Medulla oblongata (tissue), 1 donor: ENCODE measurements around the gene CD200R1.

Source experiments
- DNase-seq: peaks from one replicate; pipeline ENCODE4 v3.0.0-alpha.2; 2015; ENCODE audit errors: extremely low spot score

The CD200R1 gene, protein sequence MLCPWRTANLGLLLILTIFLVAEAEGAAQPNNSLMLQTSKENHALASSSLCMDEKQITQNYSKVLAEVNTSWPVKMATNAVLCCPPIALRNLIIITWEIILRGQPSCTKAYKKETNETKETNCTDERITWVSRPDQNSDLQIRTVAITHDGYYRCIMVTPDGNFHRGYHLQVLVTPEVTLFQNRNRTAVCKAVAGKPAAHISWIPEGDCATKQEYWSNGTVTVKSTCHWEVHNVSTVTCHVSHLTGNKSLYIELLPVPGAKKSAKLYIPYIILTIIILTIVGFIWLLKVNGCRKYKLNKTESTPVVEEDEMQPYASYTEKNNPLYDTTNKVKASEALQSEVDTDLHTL

DNA sequence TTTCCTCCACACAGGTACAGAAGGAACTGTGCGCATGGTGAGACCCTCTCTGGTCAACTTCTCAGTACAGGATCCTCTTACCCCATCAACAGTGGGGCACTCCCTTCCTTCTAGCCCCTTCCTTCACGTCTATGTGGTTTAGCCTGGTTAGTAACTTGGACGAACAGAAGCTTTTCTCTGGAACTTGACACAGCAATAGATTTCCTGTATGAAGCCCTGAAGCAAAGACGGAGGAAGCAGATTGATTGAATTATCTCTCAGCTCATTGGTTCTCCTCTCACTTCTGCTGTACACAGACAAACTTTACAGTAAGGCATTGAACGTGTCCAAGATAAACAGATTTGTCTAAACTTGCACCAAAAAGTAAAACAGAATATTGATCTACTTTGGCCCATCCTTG is at the start of gene CD200R1:
Gene CD200R1 (minus strand): TSS at position 210 of the 400 bp plus-strand sequence. CDS start 246 bp downstream, outside the sequence.
- DNase-seq: no peak

DNA sequence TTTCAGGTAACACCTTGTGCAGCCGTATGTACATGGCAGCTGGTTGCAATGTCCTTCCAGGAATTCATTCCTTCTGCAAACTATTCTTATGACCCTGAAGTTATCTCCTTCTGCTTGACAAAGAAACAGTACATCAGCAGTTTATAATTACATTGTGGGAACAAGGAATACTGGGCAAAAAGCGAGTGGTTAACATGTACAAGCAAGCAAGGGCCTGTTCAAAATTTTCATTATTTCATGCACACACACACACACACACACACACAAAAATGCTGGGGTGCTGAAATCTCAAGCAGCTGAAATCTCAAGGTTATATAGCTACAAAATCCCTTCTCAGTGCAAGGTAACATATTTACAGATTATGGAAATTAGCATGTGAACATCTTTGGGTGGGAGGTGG is 46.6 kb upstream of the CD200R1 start:
- no peak for DNase-seq

DNA sequence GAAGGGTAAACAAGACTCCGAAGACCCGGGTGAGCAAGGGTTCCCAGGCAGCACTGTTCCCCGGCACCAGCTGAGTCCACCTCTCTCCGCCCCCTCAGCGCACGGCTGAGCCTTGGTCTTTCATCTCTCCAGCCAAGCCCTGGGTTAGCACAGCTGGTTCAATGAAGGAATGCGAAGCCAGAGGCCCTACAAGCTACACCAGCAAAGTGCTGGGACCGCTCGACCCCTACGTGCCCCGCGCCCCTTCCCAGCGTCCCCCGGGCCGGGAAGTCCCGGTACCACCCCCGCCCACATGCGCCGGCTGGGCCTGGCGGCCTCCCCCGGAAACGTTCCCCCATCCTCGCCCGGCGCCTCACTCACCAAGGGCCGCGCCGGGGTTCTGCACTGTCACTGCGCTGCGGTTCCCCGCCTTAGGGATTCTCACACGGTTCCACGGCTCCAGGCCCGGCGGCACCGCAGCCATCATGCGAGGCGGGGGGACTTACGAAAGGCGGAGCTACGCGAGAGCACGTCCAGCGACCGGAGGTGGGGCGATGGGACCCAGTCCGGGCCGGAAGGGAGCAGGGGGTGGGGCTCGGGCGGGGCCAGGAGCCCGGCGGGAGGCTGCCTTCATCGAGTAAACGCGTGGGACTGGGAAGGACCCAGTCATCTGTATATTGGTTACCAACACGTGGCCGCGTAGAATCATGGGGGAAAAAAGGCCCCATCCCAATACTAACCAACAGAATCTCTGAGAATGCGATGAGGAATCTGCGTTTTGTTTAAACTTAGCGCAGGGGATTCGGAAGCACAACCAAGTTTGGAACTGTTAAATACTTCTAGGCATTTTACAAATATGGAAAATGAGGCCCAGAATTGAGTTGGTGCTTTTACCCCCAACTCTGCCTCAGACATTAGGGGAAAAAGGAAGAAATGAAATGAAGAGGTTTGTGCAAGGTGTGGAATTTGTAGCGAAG is 44.6 kb upstream of the CD200R1 start:
- peak; percentile 92 for DNase-seq

DNA sequence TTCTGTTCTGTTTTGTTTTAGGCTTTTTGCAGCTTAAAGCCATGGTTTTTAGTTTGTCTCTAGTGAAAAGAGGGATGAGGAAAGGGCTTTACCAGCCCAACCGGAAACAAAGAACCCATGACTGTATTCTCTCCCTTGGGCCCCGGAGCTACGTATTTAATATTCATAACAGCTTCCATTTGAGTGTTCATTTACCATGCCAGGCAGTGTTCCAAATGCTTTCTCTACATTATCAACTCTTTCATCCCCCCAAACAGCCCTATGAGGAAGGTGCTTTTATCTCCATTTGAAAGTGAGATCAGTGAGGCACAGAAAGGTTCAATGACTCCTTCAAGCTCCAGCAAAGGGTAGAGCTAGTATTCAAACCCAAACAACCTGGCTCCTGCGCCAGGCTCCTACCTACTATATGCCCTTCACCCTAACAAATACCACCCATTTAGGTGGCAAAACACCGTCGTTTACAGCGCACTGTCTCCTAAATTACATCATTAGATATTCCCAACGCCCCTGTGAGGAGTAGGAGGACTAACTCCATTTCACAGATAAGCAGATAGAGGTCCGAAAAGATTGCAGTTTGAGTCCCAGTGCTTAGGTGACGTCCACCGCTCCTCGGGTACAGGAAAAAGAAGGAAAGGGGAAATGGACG is 43.8 kb upstream of the CD200R1 start:
- DNase-seq: peak; percentile 29

DNA sequence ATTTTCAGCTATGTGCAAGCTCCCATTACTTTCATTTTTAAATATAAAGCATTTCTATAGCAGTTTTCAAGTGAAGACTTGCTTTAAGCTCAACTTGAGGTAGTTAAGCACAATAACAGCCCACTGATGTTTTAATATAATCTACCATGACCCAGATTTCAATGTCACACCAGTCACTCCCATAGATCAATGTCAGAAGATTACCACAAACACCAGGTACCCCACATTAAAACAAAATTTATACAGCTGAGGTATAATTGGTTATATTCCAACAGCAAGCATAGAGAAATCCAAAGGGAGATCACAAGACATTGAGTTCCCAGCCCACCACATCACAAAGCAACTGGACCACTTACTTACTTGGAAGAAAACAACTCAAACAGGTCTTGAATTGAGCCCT is 38.7 kb upstream of the CD200R1 start:
- no peak for DNase-seq

DNA sequence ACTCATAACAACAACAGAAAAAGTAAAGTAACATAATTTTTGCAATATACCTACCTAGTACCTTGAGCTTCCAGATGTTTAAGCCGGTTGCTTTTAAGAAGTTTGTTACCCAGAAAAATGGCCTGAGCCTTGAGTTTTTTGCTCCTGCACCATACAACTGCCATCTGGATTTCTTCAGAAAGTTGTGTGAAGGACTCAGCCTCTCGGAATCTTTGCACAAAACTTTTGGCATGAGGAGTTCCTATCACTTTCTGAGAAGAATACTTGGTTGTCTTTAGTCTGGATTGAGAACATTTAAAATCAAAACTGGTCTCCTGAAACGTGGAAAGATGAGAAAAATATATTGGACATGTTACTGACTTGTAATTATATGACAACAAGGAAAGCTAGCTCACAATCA is 33.2 kb upstream of the CD200R1 start:
- no peak for DNase-seq

DNA sequence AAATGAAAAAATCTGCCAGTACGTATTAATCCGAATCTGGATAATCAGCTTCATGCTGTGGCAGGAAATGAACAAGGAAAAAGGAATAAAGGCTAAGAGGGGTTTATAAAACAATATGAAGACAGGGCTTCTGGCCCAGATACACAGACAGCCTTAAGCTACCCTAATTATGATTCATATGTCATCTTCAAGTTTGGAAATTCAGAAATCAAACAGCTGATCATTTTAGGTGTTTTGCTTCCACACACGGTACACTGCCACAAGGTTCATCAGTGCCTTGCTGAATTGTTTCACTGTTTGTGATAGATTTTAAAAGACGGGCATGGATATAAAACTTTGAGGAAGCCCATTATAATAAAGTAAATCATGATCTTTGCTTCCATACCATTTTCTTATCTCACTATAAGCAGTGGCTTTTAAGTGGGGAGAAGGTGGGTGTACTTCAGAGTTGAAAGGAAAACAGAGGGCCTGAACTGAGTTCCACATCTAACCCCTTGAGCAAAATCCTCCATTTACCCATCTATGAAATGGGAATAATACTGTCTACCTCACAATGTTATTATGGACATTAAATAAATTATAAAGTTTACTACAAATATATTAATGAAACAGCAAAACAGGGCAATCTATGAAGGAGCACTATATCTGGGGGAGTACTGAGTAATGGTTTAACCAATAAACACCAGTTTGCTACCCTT is 31.6 kb upstream of the CD200R1 start:
- no peak for DNase-seq

DNA sequence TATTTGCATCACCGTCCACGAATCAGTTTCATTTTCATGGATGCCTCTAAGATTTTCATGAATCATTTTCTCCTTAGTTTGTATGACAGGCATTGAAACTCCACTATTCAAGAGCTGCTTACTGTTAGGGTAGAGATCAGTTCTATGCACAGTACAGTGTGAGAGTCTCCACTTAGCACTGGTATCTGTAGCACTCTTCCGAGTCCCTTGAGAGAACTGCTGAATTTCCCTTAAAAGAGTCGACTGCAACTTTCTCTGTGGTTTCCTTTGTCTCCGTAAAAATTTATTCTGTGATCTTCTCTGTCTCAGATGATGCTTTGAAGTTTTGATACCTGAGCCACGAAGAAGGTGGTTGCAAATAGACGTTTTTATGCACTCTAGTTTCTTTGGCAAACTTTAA is 30.7 kb upstream of the CD200R1 start:
- DNase-seq: no peak

DNA sequence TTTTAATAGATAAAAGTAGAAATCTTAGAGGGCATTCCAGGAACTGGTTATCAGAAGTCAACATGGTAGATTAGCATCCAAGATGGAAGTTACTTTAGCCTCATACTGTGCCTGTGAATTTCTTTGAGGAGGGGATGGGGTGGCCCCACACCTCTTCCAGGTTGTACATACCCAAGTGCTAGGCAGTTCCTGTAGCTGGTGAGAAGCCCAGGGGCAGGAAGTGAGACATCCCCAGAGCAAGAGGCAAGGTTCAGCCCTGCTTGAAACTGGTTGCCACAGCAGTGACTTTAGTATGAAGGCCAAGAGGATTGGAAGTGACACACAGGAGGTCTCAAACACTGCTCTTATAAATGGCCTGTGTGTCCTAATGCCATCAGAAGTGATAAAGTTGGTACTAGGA is 27.8 kb upstream of the CD200R1 start:
- DNase-seq: no peak

DNA sequence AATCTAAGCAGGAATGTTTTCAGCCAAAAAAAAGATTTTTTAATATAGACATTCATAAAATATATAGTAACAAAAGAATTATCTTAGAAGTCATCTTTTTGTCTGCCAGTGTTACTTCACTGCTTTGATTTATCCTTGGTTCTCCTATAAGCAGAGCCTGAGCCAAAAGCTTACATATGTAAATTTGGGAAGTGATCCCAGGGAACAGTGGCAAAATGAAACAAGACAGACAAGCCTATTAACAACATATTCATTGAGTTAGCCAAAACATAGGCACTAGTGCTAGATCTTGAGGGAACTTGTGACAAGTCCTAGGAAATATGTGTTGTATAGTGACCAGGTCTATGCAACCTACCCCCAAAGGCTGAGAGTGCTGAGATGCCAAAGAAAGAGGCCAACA is 27.1 kb upstream of the CD200R1 start:
- no peak for DNase-seq

DNA sequence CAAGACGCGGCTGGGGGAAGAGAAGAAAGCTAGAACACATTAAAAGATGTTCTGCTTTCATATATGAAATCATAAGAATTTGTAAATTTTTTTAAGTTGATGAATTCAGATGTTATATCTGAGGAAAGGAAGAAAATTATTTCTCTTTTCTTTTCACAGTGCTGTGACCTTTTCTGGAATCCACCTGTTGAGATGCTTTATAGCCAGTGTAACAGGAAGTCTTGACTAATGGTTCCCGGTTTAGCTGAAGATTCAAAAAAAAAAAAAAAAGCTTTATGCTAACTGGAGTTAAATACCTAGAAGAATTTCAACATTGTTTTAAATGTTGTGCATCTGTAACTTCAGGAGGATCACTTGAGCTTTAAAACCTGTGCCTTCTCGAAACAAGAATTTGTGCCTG is 25.8 kb upstream of the CD200R1 start:
- DNase-seq: no peak

DNA sequence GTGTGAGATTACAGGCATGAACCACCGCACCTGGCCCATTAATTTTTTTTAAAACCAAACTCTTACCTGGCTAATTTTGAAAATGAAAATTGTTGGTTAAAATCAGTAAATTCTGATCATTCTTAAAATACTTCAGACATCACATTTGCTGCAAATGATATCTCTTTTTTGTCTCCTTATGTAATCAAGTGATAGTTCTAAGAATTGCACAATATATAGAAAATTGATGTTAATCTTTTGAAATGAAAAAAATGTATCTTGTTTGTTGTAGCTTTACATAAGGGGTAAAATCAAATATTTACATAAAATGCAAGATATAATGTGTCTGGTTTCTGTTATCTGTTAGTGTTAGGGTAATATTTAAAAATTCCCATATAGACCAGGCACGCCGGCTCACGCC is 20.9 kb upstream of the CD200R1 start:
- DNase-seq: no peak

DNA sequence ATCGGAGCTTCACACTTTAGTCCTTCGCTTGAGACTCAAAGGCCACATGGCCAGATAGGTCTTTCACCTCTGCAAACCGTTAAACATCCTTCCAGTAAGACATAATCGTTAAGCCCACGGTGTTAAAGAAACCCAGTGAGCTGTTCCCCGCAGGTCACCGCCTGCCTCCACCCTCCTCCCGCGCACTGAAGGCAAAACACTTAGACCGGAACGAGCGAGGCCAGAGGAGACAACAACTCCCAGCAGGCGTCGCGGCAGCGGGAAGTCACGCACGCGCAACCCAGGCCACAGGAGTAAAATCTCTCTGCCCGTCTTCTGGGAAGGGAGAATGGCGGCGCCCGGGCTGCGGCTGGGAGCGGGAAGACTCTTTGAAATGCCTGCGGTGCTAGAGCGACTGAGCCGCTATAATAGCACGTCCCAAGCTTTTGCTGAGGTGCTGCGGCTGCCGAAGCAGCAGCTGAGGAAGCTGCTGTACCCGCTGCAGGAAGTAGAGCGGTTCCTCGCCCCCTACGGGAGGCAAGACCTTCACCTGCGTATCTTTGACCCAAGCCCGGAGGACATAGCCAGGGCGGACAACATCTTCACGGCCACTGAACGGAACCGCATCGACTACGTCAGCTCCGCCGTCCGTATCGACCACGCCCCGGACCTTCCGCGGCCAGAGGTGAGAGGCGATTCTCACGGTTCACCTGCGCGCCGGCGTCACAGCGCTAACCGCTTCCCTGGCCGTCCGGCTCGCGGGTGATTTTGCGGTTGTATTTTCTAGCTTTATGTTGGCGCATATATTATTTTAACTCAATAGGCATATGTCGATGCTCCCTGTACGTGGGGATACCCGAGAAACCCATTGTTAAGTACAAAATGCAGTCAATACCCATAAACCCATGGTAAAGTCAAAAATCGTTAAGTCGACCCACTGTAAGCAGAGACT is 16.0 kb upstream of the CD200R1 start, which contains the start of gene GTPBP8:
Gene GTPBP8 (plus strand): TSS at position 313 of the 931 bp plus-strand sequence. CDS start 16 bp downstream, at position 329.
- peak; percentile 93 for DNase-seq

DNA sequence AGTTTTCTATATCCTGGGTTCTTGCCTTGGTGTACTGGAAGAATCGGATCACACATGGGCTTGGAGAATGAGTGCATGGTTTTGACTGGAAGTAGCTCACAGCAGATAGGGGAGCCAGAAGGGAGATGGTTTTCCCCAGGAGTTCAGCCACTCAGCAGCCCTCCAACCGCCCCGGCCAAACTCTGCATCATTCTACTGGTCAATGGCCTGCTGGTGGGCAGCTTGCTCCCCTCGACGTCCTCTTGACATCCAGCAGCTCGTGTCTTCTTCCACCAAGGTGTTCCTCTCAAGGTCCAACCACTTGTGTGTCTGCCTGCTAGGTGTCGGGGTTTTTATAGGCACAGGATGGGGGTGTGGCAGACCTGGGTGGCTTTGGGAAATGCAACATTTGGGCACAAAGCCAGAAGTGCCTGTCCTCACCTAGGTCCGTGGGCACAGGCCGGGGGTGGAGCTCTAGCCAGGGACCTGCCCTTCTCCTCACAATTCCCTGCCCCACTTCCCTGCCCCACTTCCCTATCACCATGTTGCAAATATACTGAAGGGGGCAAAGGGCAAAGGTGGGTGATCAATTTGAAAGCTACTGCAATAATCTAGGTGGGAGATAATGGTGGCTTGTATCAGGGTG is 12.9 kb upstream of the CD200R1 start:
- DNase-seq: no peak

DNA sequence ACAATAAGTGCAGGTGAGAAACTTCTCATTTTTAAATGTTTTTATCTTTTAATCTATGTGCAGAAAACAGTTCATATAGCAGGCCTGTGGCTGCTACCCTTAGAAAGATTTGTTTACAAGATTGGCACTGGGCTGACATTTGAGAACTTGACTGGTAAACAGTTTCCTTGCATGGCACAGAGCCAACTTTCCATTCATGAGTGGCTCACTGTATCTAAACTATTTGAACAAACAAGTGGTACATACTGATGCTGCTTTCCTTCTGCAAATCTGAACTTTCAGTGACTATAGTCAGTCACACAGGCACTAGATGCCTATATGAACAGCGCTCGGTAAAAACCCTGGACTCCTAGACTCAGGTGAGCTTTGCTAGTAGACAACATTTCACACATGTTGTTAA is 9.6 kb upstream of the CD200R1 start:
- no peak for DNase-seq

DNA sequence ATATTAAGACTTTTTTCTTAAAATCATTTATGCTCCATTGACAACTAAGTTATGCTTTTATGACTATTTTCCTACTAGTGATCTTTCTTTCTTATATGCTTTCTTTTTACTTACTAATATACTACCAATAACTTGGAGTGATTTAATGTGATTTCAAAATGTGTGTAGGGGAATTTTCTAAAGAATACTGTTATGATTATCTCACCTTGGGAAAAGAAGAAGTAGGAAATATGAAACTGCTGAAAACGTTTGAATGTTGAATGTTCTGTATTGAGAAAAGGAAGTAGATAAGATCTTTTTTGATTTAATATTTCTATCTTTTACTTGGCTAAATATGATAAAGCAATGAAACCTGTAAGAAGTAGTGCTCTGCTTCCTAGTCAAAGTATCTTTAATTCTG is 7.8 kb upstream of the CD200R1 start:
- no peak for DNase-seq

DNA sequence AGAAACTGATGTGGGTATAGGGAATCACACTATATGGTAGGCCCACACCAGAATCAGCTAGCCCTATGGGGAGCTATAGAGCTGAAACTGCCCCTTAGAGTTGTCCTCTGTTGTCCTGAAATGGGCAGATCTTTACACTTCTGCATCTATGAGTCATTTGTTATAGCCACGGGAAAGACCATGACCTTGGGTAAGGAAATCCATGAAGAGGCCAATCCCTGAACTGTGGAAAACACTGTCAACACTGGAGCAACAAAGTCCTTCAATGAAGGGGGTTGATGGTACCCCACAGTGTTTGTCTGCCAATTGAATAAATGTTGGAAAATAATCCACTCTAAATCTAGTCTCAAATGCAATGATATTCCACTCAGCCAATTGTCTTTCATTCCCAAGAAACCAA is 5.2 kb upstream of the CD200R1 start:
- no peak for DNase-seq

DNA sequence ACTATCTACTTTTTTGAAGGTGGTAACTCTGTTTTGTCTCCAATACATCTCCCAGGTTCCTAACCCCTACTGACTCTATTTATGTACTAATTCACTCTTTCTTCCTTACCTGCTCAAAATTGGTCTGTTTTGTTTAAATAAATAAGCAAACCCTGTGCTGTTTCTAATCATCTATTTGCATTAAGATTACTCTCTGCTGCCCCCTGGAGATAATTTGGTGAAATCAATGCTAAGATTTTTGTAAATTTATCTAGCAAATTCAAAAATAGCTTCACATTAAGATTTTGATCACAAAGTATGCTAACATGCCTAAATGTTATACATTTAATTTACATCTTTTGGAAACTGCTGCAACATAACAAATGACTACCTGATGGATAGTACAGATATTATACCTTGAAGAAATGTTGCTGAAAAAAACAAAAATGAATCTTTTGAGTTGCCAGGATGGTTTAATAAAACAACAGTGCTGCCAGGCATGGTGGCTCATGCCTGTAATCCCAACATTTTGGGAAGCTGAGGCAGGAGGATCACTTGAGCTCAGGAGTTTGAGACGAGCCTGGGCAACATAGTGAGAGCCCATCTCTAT is 4.4 kb upstream of the CD200R1 start:
- peak; percentile 56 for DNase-seq

DNA sequence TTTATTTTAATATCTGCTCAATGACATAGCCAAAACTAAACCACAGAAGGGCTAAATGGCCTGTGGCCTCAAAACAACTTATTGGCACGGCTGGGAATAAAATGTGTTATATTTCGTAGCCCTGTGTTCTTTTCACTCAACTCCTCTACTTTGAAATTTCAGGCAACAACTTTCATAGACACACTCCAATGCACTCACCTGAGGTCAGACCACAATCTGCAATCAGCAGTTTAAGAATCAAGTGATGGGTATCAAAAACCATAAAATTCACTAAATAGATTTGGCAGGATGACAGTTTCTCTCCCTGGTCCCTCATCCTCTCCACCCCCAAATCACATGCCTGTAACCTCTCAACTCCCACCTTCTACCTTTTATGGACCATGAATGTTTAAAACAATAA is 2.0 kb upstream of the CD200R1 start:
- DNase-seq: no peak

DNA sequence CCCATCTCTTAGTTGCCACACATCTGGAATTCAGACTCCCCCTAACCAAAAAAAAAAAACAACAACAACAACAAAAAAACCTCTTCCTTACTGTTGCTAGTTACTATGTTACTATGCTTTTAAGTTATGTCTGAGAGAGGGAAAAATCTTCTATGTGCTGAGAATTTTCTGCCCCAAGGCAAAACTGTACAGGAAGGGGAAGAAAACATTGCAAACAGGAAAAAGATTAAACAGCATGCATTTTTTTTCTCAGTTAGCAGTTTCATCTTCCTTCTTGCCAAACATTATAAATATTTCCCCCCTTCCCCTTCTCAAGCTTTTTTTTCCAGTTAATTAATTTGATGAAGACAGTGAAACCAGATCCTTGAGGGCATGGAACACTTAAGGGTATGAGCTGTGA is 1.1 kb upstream of the CD200R1 start:
- no peak for DNase-seq
